Neural progenitor cell (in vitro differentiated cells): ENCODE measurements around the gene TEAD1. TPM values are rescaled to one million over a fixed set of nuclear protein-coding genes. Genes with fewer than 3 reads are reported as not detected.

Experiments used
- DNase-seq: peaks from one replicate; pipeline ENCODE4 v3.0.0-alpha.2; 2016; ENCODE audit warnings: low spot score
- H2AFZ ChIP-seq: fragments of 200-600 bp; sonication (generic); replicated peaks from 2 replicates; pipeline ENCODE4 v1.6.1; 2016; ENCODE audit warnings: antibody characterized with exemption
- H3F3A ChIP-seq: fragments of 200-600 bp; sonication (generic); 2 replicates; pipeline ENCODE4 v1.6.1; 2016; ENCODE audit warnings: antibody characterized with exemption, low read depth
- H3K27ac ChIP-seq: fragments of 200-600 bp; sonication (generic); 2 replicates; pipeline ENCODE4 v1.5.1; 2016; ENCODE audit warnings: mild to moderate bottlenecking
- H3K27me3 ChIP-seq: fragments of 200-600 bp; sonication (generic); 2 replicates; pipeline ENCODE4 v1.6.1; 2016; ENCODE audit warnings: mild to moderate bottlenecking, moderate library complexity
- H3K36me3 ChIP-seq: fragments of 200-600 bp; sonication (generic); 2 replicates; pipeline ENCODE4 v1.5.1; 2016
- H3K4me1 ChIP-seq: fragments of 200-600 bp; sonication (generic); 2 replicates; pipeline ENCODE4 v1.6.1; 2016; ENCODE audit warnings: mixed run types
- H3K4me2 ChIP-seq: fragments of 200-600 bp; sonication (generic); 2 replicates; pipeline ENCODE4 v1.6.1; 2016
- H3K4me3 ChIP-seq: fragments of 200-600 bp; sonication (generic); 2 replicates; pipeline ENCODE4 v1.5.1; 2016
- H3K79me2 ChIP-seq: fragments of 200-600 bp; sonication (generic); 2 replicates; pipeline ENCODE4 v1.6.1; 2016; ENCODE audit warnings: low read depth
- H3K9ac ChIP-seq: fragments of 200-600 bp; sonication (generic); 2 replicates; pipeline ENCODE4 v1.6.1; 2016
- H3K9me3 ChIP-seq: fragments of 200-600 bp; sonication (generic); 2 replicates; pipeline ENCODE4 v1.5.1; 2016; ENCODE audit warnings: low read depth
- H4K20me1 ChIP-seq: fragments of 200-600 bp; sonication (generic); 2 replicates; pipeline ENCODE4 v1.6.1; 2016; ENCODE audit warnings: low read depth
- H3K27ac Mint-ChIP-seq: 3 replicates; pipeline ENCODE4 v1.8.0; 2021; ENCODE audit warnings: mixed read lengths
- H3K27me3 Mint-ChIP-seq: 2 replicates; pipeline ENCODE4 v1.8.0; 2022; ENCODE audit warnings: low read depth, mild to moderate bottlenecking, inconsistent platforms, moderate library complexity, mixed read lengths; ENCODE audit not compliant: insufficient read depth
- H3K36me3 Mint-ChIP-seq: 3 replicates; pipeline ENCODE4 v1.8.0; 2021; ENCODE audit warnings: mixed read lengths
- H3K4me1 Mint-ChIP-seq: 3 replicates; pipeline ENCODE4 v1.8.0; 2021; ENCODE audit warnings: mixed read lengths
- H3K4me3 Mint-ChIP-seq: 3 replicates; pipeline ENCODE4 v1.8.0; 2021; ENCODE audit warnings: mild to moderate bottlenecking, moderate library complexity, mixed read lengths
- H3K9me3 Mint-ChIP-seq: 3 replicates; pipeline ENCODE4 v1.8.0; 2020; ENCODE audit warnings: mixed read lengths
- CTCF ChIP-seq: fragments of 200-600 bp; sonication (generic); IDR thresholded peaks from 2 replicates; pipeline ENCODE4 v1.5.1; 2017; ENCODE audit warnings: antibody characterized with exemption, mild to moderate bottlenecking
- EZH2 ChIP-seq: fragments of 200-600 bp; sonication (generic); IDR thresholded peaks from 2 replicates; pipeline ENCODE4 v1.6.1; 2017; ENCODE audit warnings: antibody characterized with exemption, mild to moderate bottlenecking, moderate library complexity
- EZH2phosphoT487 ChIP-seq: fragments of 200-600 bp; sonication (generic); IDR thresholded peaks from 2 replicates; pipeline ENCODE4 v1.6.1; 2017; ENCODE audit warnings: antibody characterized with exemption
- total RNA-seq: library from RNA; depleted of rRNA; stranded (reverse); fragments of >200 nt; gene quantifications from 2 replicates; pipeline ENCODE4 v1.2.3, GENCODE V29; 2015; ENCODE audit warnings: low replicate concordance

TEAD1 gene
- total RNA-seq, 1 donor from 2014 or later = 98.3 TPM

GRCh38 chr11:12734625-12735024 lies 60.4 kb downstream of the TEAD1 start:
- Mint-ChIP-seq H3K27ac (no peak overlapping the region), H3K4me3 (no peak overlapping the region), H3K27me3 (no peaks in the 10 kb centered on the region), H3K9me3 (no peaks in the 10 kb centered on the region), H3K4me1 (peaks cover 10% of the 10 kb centered on the region), H3K36me3 (peaks cover 14% of the 10 kb centered on the region)
- Histone ChIP-seq H2AFZ (no peak overlapping the region), H3K9ac (no peak overlapping the region), H3F3A (no peaks in the 10 kb centered on the region), H4K20me1 (peaks cover 100% of the 10 kb centered on the region), H3K36me3 (no peaks in the 10 kb centered on the region), H3K4me1 (peaks cover 25% of the 10 kb centered on the region), H3K4me2 (no peak overlapping the region), H3K79me2 (peaks cover 100% of the 10 kb centered on the region), H3K4me3 (no peak overlapping the region), H3K9me3 (no peaks in the 10 kb centered on the region), H3K27me3 (no peaks in the 10 kb centered on the region), H3K27ac (no peak overlapping the region)
- TF ChIP-seq EZH2 (no peak), EZH2phosphoT487 (no peak), CTCF (no peak)
- DNase-seq = no peak

DNA sequence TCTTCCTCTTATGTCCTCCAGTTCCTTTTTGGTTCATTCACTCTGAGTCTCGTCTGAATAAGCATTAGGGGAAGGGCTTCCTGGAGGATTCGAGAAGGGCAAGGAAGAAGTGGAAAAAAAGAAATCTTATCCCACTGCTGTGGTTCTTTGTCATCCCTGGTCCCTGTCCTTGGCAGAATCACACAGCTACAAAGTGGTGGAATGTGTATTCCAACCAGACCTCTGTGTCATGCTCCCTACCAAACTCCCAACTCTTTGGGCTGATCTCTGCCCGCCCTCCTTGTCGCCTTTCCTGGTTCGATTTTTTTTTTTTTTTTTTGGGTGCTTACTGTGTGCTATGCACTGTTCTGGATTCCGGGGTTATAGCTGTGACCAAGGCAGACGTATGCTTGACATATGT lies 61.0 kb downstream of the TEAD1 start:
- H3K9ac ChIP-seq = no peak overlapping the region
- DNase-seq = no peak
- no peak overlapping the region for H3K27ac Mint-ChIP-seq

DNA sequence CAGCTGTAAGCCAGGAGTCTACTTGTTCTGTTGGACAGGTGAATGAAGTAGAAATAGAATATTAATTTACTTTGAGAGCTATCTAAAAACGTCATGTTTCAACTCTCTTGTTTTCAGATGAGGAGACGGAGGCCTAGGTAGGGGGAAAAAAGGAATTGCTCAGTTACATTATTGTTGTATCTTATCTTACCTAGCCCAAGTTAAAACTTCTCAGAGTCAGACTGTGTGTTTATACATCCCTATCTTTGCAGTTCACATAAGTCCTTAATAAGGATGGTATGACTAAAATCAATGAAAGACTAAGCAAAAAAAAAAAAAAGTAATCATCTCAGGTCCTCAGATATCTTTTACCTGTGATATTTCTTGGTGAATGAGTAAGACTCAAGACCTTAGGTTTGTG lies 62.8 kb downstream of the TEAD1 start:
- Mint-ChIP-seq H3K27ac (no peak overlapping the region), H3K4me3 (no peak overlapping the region), H3K9me3 (no peaks in the 10 kb centered on the region), H3K36me3 (peaks cover 17% of the 10 kb centered on the region), H3K4me1 (peaks cover 10% of the 10 kb centered on the region), H3K27me3 (no peaks in the 10 kb centered on the region)
- H3F3A ChIP-seq = no peaks in the 10 kb centered on the region
- peaks cover 98% of the 10 kb centered on the region for H4K20me1 ChIP-seq
- no peaks in the 10 kb centered on the region for H3K36me3 ChIP-seq
- peaks cover 25% of the 10 kb centered on the region for H3K4me1 ChIP-seq
- no peak overlapping the region for H3K27ac ChIP-seq
- TF ChIP-seq EZH2 (no peak), CTCF (no peak), EZH2phosphoT487 (no peak)
- H3K4me2 ChIP-seq = no peak overlapping the region
- no peaks in the 10 kb centered on the region for H3K9me3 ChIP-seq
- H3K4me3 ChIP-seq = no peak overlapping the region
- no peak overlapping the region for H2AFZ ChIP-seq
- no peaks in the 10 kb centered on the region for H3K27me3 ChIP-seq
- H3K79me2 ChIP-seq = peaks cover 100% of the 10 kb centered on the region
- DNase-seq = no peak
- no peak overlapping the region for H3K9ac ChIP-seq

More for the DNA sequence above, 61.0 kb downstream of the TEAD1 start:
- Histone ChIP-seq H3K27me3 (no peaks in the 10 kb centered on the region), H2AFZ (no peak overlapping the region), H3K4me3 (no peak overlapping the region), H3K79me2 (peaks cover 100% of the 10 kb centered on the region), H3K9me3 (no peaks in the 10 kb centered on the region), H3K27ac (no peak overlapping the region), H3K4me2 (no peak overlapping the region), H3K4me1 (peaks cover 25% of the 10 kb centered on the region), H3F3A (no peaks in the 10 kb centered on the region), H3K36me3 (no peaks in the 10 kb centered on the region), H4K20me1 (peaks cover 100% of the 10 kb centered on the region)
- peaks cover 10% of the 10 kb centered on the region for H3K4me1 Mint-ChIP-seq
- H3K9me3 Mint-ChIP-seq = no peaks in the 10 kb centered on the region
- TF ChIP-seq EZH2 (no peak), CTCF (no peak), EZH2phosphoT487 (no peak)
- H3K27me3 Mint-ChIP-seq = no peaks in the 10 kb centered on the region
- peaks cover 16% of the 10 kb centered on the region for H3K36me3 Mint-ChIP-seq
- H3K4me3 Mint-ChIP-seq = no peak overlapping the region
